Uterus (tissue), 2 donors: Measurements from ENCODE around the gene LRPPRC.

Experiments
- CTCF ChIP-seq, 4 experiments: fragments of 200-600 bp in 2 of 4; fragments of 450-650 bp in 2 of 4; sonication (generic) in 2 of 4; IDR thresholded peaks; one replicate each; pipeline ENCODE4 v1.5.1; 2016 to 2019; ENCODE audit warnings: antibody characterized with exemption in 4 of 4, mild to moderate bottlenecking in 2 of 4, moderate library complexity in 1 of 4
- POLR2A ChIP-seq, 2 donors: fragments of 450-650 bp; IDR thresholded peaks; one replicate each; pipeline ENCODE4 v1.6.1; 2016; ENCODE audit warnings: antibody characterized with exemption in 2 of 2, mild to moderate bottlenecking in 1 of 2, moderate library complexity in 1 of 2

- TF ChIP-seq POLR2A (IDR thresholded peaks at IDR 0.05) (no peak), CTCF (IDR thresholded peaks at IDR 0.05) (no peak)
Measured at GRCh38 chr2:43986600-43986999, 9.2 kb downstream of the LRPPRC start.
